Karpas-422 (cell line): ENCODE measurements around the gene JPH2. TPM values are rescaled to one million over a fixed set of nuclear protein-coding genes. Genes with fewer than 3 reads are reported as not detected.
"Not testable (repeated sequence)": the region's sequence is repeated elsewhere in the genome, so short reads cannot be mapped to it uniquely, and the experiment has no call there.

Experiments
- DNase-seq: peaks from one replicate; pipeline ENCODE4 v3.0.0-alpha.2; 2015
- H2AFZ ChIP-seq: fragments of 200-600 bp; sonication (generic); 2 replicates; pipeline ENCODE4 v1.6.1; 2014; ENCODE audit warnings: antibody characterized with exemption, low read length, mixed read lengths
- H3K27ac ChIP-seq: fragments of 200-600 bp; sonication (generic); 2 replicates; pipeline ENCODE4 v1.5.1; 2014; ENCODE audit warnings: mild to moderate bottlenecking, low read length, moderate library complexity
- H3K27me3 ChIP-seq: fragments of 200-600 bp; sonication (generic); 2 replicates; pipeline ENCODE4 v1.6.1; 2014; ENCODE audit warnings: low read length, mixed read lengths
- H3K36me3 ChIP-seq: fragments of 200-600 bp; sonication (generic); 2 replicates; pipeline ENCODE4 v1.6.1; 2014; ENCODE audit warnings: low read length, mixed read lengths; ENCODE audit not compliant: insufficient read depth
- H3K4me1 ChIP-seq: fragments of 200-600 bp; sonication (generic); 2 replicates; pipeline ENCODE4 v1.6.1; 2014; ENCODE audit warnings: mild to moderate bottlenecking, low read length, mixed read lengths
- H3K4me2 ChIP-seq: fragments of 200-600 bp; sonication (generic); 2 replicates; pipeline ENCODE4 v1.6.1; 2014; ENCODE audit warnings: low read length, low read depth, mild to moderate bottlenecking; ENCODE audit not compliant: poor library complexity, severe bottlenecking
- H3K4me3 ChIP-seq: fragments of 200-600 bp; sonication (generic); 2 replicates; pipeline ENCODE4 v1.5.1; 2014; ENCODE audit warnings: mild to moderate bottlenecking, antibody characterized with exemption, low read length, mixed read lengths
- H3K79me2 ChIP-seq: fragments of 200-600 bp; sonication (generic); 2 replicates; pipeline ENCODE4 v1.6.1; 2014; ENCODE audit warnings: mild to moderate bottlenecking, low read length, mixed read lengths
- H3K9ac ChIP-seq: fragments of 200-600 bp; sonication (generic); 2 replicates; pipeline ENCODE4 v1.6.0; 2014; ENCODE audit warnings: low read length
- H3K9me2 ChIP-seq: fragments of 200-600 bp; sonication (generic), shearing (Covaris generic); replicated peaks from 2 replicates; pipeline ENCODE4 v1.6.0; 2014; ENCODE audit warnings: mild to moderate bottlenecking, low read length, moderate library complexity; ENCODE audit not compliant: insufficient read depth
- H3K9me3 ChIP-seq: fragments of 300-700, 200-600 bp; sonication (generic); 2 replicates; pipeline ENCODE4 v1.6.1; 2014; ENCODE audit warnings: low read length, mixed read lengths
- H4K20me1 ChIP-seq: fragments of 200-600 bp; sonication (generic); 2 replicates; pipeline ENCODE4 v1.6.1; 2014; ENCODE audit warnings: mild to moderate bottlenecking, antibody characterized with exemption, low read length, low read depth; ENCODE audit not compliant: insufficient read depth
- total RNA-seq: library from RNA; depleted of rRNA; stranded (reverse); fragments of >200 nt; shearing (Covaris generic); gene quantifications from 2 replicates; pipeline ENCODE4 v1.2.3, GENCODE V29; 2014; ENCODE audit warnings: low replicate concordance

Gene JPH2
- total RNA-seq, 1 experiment from 2014 or later, result not detected

DNA sequence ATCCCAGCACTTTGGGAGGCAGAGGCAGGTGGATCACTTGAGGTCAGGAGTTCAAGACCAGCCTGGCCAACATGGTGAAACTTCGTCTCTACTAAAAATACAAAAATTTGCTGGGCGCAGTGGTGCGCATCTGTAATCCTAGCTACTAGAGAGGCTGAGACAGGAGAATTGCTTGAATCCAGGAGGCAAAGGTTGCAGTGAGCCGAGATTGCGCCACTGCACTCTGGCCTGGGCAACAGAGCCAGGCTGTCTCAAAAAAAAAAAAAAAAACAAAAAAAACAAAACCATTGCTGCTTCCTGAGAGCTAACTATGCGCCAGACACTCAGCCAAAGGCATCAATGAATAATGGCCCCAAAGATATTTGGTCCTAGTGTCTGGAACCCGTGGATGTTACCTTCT, 57.7 kb downstream of the JPH2 start:
- not testable (repeated sequence) for H4K20me1 ChIP-seq, H3K79me2 ChIP-seq, H3K36me3 ChIP-seq, H3K9me2 ChIP-seq, H3K27ac ChIP-seq, H3K27me3 ChIP-seq, H3K4me3 ChIP-seq, H3K9me3 ChIP-seq, H3K4me2 ChIP-seq, DNase-seq, H3K4me1 ChIP-seq, H3K9ac ChIP-seq, H2AFZ ChIP-seq

DNA sequence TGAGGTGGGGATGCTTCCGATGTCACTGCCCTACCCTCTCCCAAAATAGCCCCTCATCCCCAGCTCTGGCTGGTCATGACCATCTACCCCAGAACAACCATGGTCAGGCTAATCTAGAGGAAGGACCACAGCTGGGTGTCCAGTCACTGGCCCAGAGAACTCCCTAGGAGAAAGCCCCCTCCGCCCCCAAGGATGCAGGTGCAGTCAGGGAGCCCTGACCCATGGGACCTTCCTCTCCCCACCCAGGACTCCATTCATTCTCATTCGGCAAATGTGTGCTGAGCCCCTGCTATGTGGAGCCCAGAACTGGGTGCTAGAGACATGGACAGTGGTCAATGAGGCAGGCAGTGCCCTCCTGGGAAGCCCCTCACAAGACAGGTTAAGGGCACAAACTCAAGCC, 60.5 kb downstream of the JPH2 start:
- H3K9me2 ChIP-seq, result no peaks in the 10 kb centered on the region
- no peaks in the 10 kb centered on the region for H3K9me3 ChIP-seq
- H2AFZ ChIP-seq, result no peak overlapping the region
- no peak overlapping the region for H3K4me2 ChIP-seq
- H3K79me2 ChIP-seq, result no peaks in the 10 kb centered on the region
- DNase-seq, result no peak
- no peaks in the 10 kb centered on the region for H3K4me1 ChIP-seq
- no peaks in the 10 kb centered on the region for H3K36me3 ChIP-seq
- no peak overlapping the region for H3K4me3 ChIP-seq
- no peaks in the 10 kb centered on the region for H4K20me1 ChIP-seq
- H3K27me3 ChIP-seq, result no peaks in the 10 kb centered on the region
- no peak overlapping the region for H3K27ac ChIP-seq
- no peak overlapping the region for H3K9ac ChIP-seq

DNA sequence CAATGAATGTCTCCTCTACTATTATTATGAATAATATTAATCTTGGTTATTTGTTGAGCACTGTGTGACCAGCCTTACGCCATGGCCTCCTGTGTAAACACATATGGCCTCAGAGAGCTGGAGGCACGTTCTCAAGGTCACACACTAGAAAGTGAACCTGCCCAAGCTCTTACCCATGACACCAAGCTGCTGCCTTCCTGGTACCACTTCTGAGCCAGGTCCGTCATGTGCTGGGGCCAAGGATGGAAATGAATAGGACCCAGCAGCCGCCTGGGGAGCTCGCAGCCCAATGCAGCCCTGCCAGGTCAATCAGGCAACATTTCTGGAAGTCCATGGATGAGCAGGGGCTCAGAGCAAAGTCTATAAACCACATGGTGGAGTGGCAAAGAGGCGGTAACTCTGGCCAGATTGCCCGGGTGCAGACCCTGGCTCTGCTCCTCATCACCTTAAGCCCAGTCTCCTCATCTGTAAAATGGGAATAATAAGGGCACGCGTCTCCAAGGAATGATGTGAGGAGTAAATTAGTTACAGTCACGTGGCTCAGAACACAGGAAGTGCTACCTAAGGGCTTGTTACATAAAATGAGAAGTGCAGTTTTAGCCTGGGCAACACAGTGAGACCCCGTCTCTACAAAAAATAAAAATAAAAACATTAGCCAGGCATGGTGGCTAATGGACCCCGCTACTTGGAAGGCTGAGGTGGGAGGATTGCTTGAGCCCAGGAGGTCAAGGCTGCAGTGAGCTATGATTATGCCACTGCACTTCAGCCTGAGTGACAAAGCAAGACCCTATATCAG, 61.5 kb downstream of the JPH2 start:
- Histone ChIP-seq H2AFZ (no peak overlapping the region), H3K27me3 (no peaks in the 10 kb centered on the region), H3K36me3 (no peaks in the 10 kb centered on the region), H4K20me1 (no peaks in the 10 kb centered on the region), H3K9ac (no peak overlapping the region), H3K9me3 (no peaks in the 10 kb centered on the region), H3K9me2 (no peaks in the 10 kb centered on the region), H3K4me1 (no peaks in the 10 kb centered on the region), H3K4me2 (no peak overlapping the region), H3K4me3 (no peak overlapping the region), H3K27ac (no peak overlapping the region), H3K79me2 (no peaks in the 10 kb centered on the region)
- no peak for DNase-seq

DNA sequence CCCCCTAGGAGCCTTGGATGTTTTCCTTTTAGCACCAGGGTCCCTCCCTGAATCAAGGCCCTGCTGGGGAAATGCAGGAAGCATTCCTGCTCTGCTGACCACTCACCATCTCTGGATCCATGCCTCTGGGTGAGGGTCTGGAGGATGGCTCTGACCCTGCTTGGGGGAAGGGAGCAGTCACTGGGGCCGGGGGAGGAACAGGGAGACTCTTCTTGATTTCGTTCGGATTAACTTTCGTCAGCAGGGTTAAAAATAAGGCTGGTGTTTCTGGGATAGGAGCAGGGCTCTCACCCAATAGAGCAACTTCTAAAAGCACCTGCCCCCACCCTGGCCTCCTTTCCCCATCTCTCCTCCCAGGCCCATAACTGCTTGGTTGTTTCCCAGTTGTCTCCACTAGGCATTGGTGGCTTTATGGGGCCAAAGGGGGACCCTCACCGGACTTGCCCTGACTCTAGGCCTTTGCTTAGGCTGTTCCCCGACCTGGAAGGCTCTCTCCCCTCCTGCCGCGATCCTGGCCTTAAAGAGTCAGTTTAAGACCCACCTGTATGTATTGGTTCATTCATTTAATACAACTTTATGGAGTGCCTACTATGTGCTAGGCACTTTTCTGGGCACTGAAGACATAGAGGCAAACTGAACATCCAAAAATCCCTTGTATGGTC, 63.0 kb downstream of the JPH2 start:
- H3K9me3 ChIP-seq, result no peaks in the 10 kb centered on the region
- H3K4me3 ChIP-seq, result no peak overlapping the region
- no peak overlapping the region for H2AFZ ChIP-seq
- no peak overlapping the region for H3K4me2 ChIP-seq
- no peaks in the 10 kb centered on the region for H3K36me3 ChIP-seq
- H3K4me1 ChIP-seq, result no peaks in the 10 kb centered on the region
- H3K79me2 ChIP-seq, result no peaks in the 10 kb centered on the region
- DNase-seq, result no peak
- no peaks in the 10 kb centered on the region for H4K20me1 ChIP-seq
- no peak overlapping the region for H3K27ac ChIP-seq
- no peaks in the 10 kb centered on the region for H3K27me3 ChIP-seq
- no peak overlapping the region for H3K9ac ChIP-seq
- H3K9me2 ChIP-seq, result no peaks in the 10 kb centered on the region

DNA sequence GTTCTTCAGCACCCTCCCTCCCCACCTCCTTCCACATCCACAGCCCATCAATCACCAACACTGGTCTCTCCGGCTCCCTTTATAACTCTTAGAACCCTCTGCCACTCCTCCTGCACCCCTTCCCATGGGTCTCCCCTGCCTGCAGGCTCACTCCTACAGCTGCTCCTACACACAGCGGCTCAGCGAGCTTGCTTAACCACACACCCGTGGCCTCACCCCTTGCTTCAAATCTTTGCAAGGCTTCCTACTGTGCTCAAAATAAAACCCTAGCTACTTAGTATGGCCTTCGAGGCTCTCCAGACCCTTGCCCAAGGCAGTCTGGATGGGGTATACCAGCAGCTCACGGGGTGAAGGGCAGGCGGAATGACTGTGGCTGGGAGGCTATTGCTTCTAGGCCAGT, 63.7 kb downstream of the JPH2 start:
- H2AFZ ChIP-seq, result no peak overlapping the region
- H3K4me1 ChIP-seq, result no peaks in the 10 kb centered on the region
- H3K9ac ChIP-seq, result no peak overlapping the region
- H4K20me1 ChIP-seq, result no peaks in the 10 kb centered on the region
- H3K36me3 ChIP-seq, result no peaks in the 10 kb centered on the region
- H3K27me3 ChIP-seq, result no peaks in the 10 kb centered on the region
- no peak overlapping the region for H3K4me3 ChIP-seq
- no peak overlapping the region for H3K4me2 ChIP-seq
- H3K9me3 ChIP-seq, result no peaks in the 10 kb centered on the region
- DNase-seq, result no peak
- H3K79me2 ChIP-seq, result no peaks in the 10 kb centered on the region
- H3K9me2 ChIP-seq, result no peaks in the 10 kb centered on the region
- H3K27ac ChIP-seq, result no peak overlapping the region

DNA sequence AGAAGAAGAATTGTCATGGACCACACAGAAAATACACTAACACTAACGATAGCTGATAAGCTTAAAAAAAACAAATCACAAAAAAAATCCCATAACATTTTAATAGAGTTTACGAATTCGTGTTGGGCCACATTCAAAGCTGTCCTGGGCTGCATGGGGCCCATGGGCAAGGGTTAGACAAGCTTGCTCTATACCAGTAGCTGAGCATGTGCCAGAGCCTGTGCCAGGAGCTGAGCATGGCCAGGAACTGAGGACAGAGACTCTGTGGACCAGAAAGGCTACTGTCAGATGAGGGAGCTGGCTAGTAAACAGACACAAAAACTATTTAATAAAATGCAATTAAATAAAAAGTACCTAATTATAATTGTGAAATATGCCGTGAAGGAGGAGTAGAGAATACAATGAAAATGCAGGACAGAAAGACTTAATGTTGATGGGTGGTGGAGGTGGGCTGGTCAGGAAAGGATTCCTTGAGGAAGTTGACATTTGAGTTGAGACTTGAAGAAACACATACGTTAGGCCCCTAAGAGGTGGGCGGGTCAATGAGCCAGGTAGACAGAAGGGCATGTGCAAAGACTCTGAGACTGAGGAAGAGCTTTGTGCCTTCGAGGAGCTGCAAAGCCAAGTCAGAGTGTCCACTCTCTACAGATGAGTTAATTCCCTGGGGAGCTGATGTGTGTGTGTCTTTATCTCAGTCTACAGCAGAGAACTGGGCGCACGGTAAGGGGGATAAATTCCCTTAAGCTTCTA, 66.1 kb downstream of the JPH2 start:
- no peaks in the 10 kb centered on the region for H3K27me3 ChIP-seq

DNA sequence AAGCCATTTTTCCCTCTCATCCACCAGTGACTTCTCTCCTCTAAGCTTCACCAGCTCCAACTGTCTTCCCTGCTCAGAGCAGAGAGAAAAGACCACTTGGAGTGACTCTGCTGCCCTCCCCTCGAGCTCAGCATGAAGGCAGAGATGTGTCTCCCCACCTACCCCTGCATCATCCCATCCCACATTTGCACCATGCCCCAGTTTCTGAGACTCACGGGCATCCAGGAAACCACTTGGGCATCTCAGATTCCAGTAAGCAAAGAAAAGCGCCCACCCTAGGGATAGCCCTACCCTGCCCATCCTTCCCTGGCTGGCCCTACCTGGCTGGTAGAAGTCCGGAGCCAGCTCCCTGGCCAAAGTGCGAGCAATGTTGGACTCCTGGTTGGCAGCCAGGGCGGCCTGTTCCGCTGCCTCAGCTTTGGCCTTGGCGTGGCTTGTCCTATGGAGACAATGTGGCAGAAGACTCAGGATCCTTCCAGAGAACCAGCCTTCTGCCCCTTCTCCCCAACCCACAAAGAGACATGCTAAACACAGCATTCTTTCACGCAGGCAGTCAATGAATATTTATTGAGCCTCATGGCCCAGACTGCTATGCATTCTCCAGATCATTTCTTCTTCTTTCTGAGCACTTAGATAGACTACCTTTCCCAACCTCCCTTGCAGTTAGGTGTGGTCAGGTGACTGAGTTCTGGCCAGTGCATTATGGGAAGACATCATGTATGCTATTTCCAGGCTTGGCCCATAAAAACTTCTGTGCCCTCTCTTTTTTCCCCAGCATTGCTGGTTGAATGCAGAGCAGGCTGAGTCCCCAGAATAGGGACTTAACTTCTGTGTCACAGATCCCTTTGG, 68.6 kb downstream of the JPH2 start:
- H3K27ac ChIP-seq, result no peak overlapping the region
- no peak overlapping the region for H3K4me3 ChIP-seq
- H3K36me3 ChIP-seq, result no peaks in the 10 kb centered on the region
- H3K79me2 ChIP-seq, result no peaks in the 10 kb centered on the region
- no peak overlapping the region for H3K9ac ChIP-seq
- no peaks in the 10 kb centered on the region for H3K9me2 ChIP-seq
- no peak overlapping the region for H2AFZ ChIP-seq
- H3K4me1 ChIP-seq, result no peaks in the 10 kb centered on the region
- no peaks in the 10 kb centered on the region for H4K20me1 ChIP-seq
- no peaks in the 10 kb centered on the region for H3K27me3 ChIP-seq
- no peak overlapping the region for H3K4me2 ChIP-seq
- no peaks in the 10 kb centered on the region for H3K9me3 ChIP-seq
- DNase-seq, result no peak

More for the DNA sequence above, 66.1 kb downstream of the JPH2 start:
- H3K4me2 ChIP-seq, result no peak overlapping the region
- no peaks in the 10 kb centered on the region for H3K9me3 ChIP-seq
- no peaks in the 10 kb centered on the region for H3K36me3 ChIP-seq
- no peaks in the 10 kb centered on the region for H3K9me2 ChIP-seq
- no peak overlapping the region for H3K27ac ChIP-seq
- H4K20me1 ChIP-seq, result no peaks in the 10 kb centered on the region
- H3K79me2 ChIP-seq, result no peaks in the 10 kb centered on the region
- DNase-seq, result no peak
- H3K4me1 ChIP-seq, result no peaks in the 10 kb centered on the region
- H3K9ac ChIP-seq, result no peak overlapping the region
- no peak overlapping the region for H2AFZ ChIP-seq
- no peak overlapping the region for H3K4me3 ChIP-seq
